T-helper 17 cell (primary cell): ENCODE measurements around the gene KCNG4. TPM values are rescaled to one million over a fixed set of nuclear protein-coding genes. Genes with fewer than 3 reads are reported as not detected.

ENCODE experiments used
- ATAC-seq: fragments of 150-1000 bp; cut with Tn5 transposase; 2 replicates; pipeline ENCODE4 v1.10.0; 2021; ENCODE audit warnings: mild to moderate bottlenecking, moderate library complexity
- DNase-seq, 3 donors: peaks; one replicate each; pipeline versions ENCODE4 v3.0.0 to v3.0.0-alpha.2; 2020 to 2021
- H3K9me3 ChIP-seq: one replicate; pipeline ENCODE4 v1.7.0; 2013; ENCODE audit warnings: low read length, mild to moderate bottlenecking; ENCODE audit not compliant: control insufficient read depth, poor library complexity, severe bottlenecking
- H3K27ac Mint-ChIP-seq: one replicate; pipeline ENCODE4 v1.8.0; 2022; ENCODE audit warnings: mild to moderate bottlenecking, moderate library complexity, mixed read lengths
- H3K27me3 Mint-ChIP-seq: one replicate; pipeline ENCODE4 v1.8.0; 2022; ENCODE audit warnings: mixed read lengths
- H3K36me3 Mint-ChIP-seq: one replicate; pipeline ENCODE4 v1.8.0; 2022; ENCODE audit warnings: low read depth, mixed read lengths
- H3K4me1 Mint-ChIP-seq: one replicate; pipeline ENCODE4 v1.8.0; 2022; ENCODE audit warnings: mild to moderate bottlenecking, mixed read lengths
- H3K4me3 Mint-ChIP-seq: one replicate; pipeline ENCODE4 v1.8.0; 2022; ENCODE audit warnings: mild to moderate bottlenecking, moderate library complexity, mixed read lengths
- total RNA-seq, 4 donors: library from RNA in 2 of 4; stranded (reverse) in 2 of 4; gene quantifications; one replicate each; pipeline ENCODE4 v1.2.3 and lab custom pipeline; 2022 to 2026

KCNG4 gene
- total RNA-seq, 2 donors from 2014 or later: not detected

GRCh38 chr16:84179612-84180320 is 60.0 kb downstream of the KCNG4 start:
- no peak overlapping the region for H3K4me3 Mint-ChIP-seq
- DNase-seq: no peak
- H3K27me3 Mint-ChIP-seq: peaks cover 6% of the 10 kb centered on the region
- H3K9me3 ChIP-seq: no peaks in the 10 kb centered on the region
- H3K36me3 Mint-ChIP-seq: peaks cover 4% of the 10 kb centered on the region
- ATAC-seq: no peak
- H3K27ac Mint-ChIP-seq: no peak overlapping the region
- H3K4me1 Mint-ChIP-seq: peaks cover 9% of the 10 kb centered on the region

GRCh38 chr16:84178892-84179611 is 60.8 kb downstream of the KCNG4 start:
- Mint-ChIP-seq H3K36me3 (no peaks in the 10 kb centered on the region), H3K4me1 (peaks cover 5% of the 10 kb centered on the region), H3K27me3 (peaks cover 10% of the 10 kb centered on the region), H3K4me3 (no peak overlapping the region), H3K27ac (no peak overlapping the region)
- no peak for ATAC-seq
- DNase-seq: no peak
- no peaks in the 10 kb centered on the region for H3K9me3 ChIP-seq

GRCh38 chr16:84178146-84178765 is 61.6 kb downstream of the KCNG4 start:
- DNase-seq (no peak), ATAC-seq (no peak)
- no peak overlapping the region for H3K4me3 Mint-ChIP-seq
- H3K4me1 Mint-ChIP-seq: peaks cover 5% of the 10 kb centered on the region
- H3K9me3 ChIP-seq: no peaks in the 10 kb centered on the region
- no peaks in the 10 kb centered on the region for H3K36me3 Mint-ChIP-seq
- H3K27ac Mint-ChIP-seq: no peak overlapping the region
- H3K27me3 Mint-ChIP-seq: peaks cover 10% of the 10 kb centered on the region

GRCh38 chr16:84177741-84178073 is 62.1 kb downstream of the KCNG4 start:
- H3K4me1 Mint-ChIP-seq: peaks cover 5% of the 10 kb centered on the region
- H3K4me3 Mint-ChIP-seq: no peak overlapping the region
- no peak for ATAC-seq
- H3K27me3 Mint-ChIP-seq: peaks cover 14% of the 10 kb centered on the region
- H3K9me3 ChIP-seq: no peaks in the 10 kb centered on the region
- no peaks in the 10 kb centered on the region for H3K36me3 Mint-ChIP-seq
- DNase-seq: no peak
- H3K27ac Mint-ChIP-seq: no peak overlapping the region

GRCh38 chr16:84176192-84177053 is 63.4 kb downstream of the KCNG4 start:
- Mint-ChIP-seq H3K36me3 (no peaks in the 10 kb centered on the region), H3K4me3 (no peak overlapping the region), H3K27ac (no peak overlapping the region), H3K4me1 (peaks cover 5% of the 10 kb centered on the region), H3K27me3 (peaks cover 16% of the 10 kb centered on the region)
- no peaks in the 10 kb centered on the region for H3K9me3 ChIP-seq
- no peak for DNase-seq
- ATAC-seq: no peak

DNA sequence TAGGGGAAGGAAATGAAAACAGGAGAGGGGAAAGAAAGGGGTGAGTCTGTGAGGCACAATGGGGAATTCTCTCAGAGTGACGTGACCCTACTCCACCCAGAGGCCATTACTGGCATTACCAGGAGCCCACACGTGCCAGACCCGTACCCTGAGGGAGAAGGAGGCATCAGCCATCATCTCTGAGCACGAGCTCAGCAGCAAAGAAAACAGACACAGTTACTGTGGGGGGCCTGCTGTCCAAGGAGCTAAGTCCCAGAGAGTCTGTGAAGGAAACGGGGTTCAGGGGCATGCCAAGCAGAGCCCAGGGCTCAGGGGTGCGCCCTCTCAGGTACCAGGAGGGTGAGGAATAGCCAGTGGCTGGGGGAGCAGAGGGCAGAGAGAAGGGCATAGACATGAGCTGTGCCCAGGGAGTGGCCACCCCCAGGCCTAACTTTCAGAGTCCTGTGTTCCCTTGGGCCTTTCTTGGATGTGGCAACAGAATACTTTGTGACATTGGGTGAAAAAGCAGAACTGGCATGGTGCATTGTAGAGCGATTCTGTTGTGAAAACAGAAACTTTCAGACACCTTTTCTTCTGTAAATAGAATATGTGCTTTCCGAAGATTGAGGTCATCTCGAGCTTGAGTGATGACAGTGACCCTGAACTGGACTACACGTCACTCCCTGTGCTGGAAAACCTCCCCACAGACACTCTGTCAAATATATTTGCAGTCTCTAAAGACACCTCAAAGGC is 64.3 kb downstream of the KCNG4 start:
- no peaks in the 10 kb centered on the region for H3K36me3 Mint-ChIP-seq
- peaks cover 5% of the 10 kb centered on the region for H3K4me1 Mint-ChIP-seq
- H3K27ac Mint-ChIP-seq: no peak overlapping the region
- DNase-seq (peak in 2 of 3 donors; percentile 31 to 37), ATAC-seq (peak; percentile 93)
- peaks cover 16% of the 10 kb centered on the region for H3K27me3 Mint-ChIP-seq
- H3K4me3 Mint-ChIP-seq: no peak overlapping the region
- no peaks in the 10 kb centered on the region for H3K9me3 ChIP-seq

- no peaks in the 10 kb centered on the region for H3K9me3 ChIP-seq
- Mint-ChIP-seq H3K4me3 (no peak overlapping the region), H3K4me1 (peaks cover 5% of the 10 kb centered on the region), H3K27ac (no peak overlapping the region), H3K27me3 (peaks cover 25% of the 10 kb centered on the region), H3K36me3 (peaks cover 2% of the 10 kb centered on the region)
- DNase-seq (no peak), ATAC-seq (no peak)
These were observed 65.4 kb downstream of the KCNG4 start for GRCh38 chr16:84174396-84174795.

DNA sequence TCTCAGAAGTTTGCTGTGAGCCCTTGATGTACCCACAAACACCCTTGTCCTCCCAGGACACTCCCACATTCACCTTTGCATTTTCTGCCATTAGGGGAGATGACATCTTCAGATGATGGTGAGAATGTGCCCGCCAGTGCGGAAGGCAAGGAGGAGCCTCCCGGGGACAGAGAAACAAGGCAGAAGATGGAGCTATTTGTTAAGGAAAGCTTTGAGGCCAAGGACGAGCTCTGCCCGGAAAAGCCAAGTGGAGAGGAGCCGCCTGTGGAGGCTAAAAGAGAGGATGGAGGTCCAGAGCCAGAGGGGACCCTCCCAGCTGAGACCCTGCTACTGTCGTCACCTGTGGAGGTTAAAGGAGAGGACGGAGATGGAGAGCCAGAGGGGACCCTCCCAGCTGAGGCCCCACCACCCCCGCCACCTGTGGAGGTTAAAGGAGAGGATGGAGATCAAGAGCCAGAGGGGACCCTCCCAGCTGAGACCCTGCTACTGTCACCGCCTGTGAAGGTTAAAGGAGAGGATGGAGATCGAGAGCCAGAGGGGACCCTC is 70.0 kb downstream of the KCNG4 start:
- H3K36me3 Mint-ChIP-seq: peaks cover 4% of the 10 kb centered on the region
- H3K27ac Mint-ChIP-seq: no peak overlapping the region
- no peak overlapping the region for H3K4me3 Mint-ChIP-seq
- no peaks in the 10 kb centered on the region for H3K9me3 ChIP-seq
- no peak for ATAC-seq
- H3K4me1 Mint-ChIP-seq: peaks cover 2% of the 10 kb centered on the region
- DNase-seq: no peak
- peaks cover 34% of the 10 kb centered on the region for H3K27me3 Mint-ChIP-seq

Other genes starting within 250 kb of the KCNG4 start
- gene SLC38A8, start 197.2 kb downstream of the KCNG4 start, total RNA-seq: not detected
- 100 to 1,000 TPM in 1 of 2 donors, 10 to 100 TPM in 1; 94.4 to 114 TPM for gene MBTPS1, start 123.1 kb downstream of the KCNG4 start, total RNA-seq
- 10 to 100 TPM; 11.9 to 12.6 TPM for gene HSDL1, start 94.8 kb downstream of the KCNG4 start, total RNA-seq
- not detected for gene DNAAF1, start 94.7 kb downstream of the KCNG4 start, total RNA-seq
- gene TAF1C, start 53.0 kb downstream of the KCNG4 start, total RNA-seq: 10 to 100 TPM; 61.8 to 84.5 TPM
- gene ADAD2, start 48.9 kb downstream of the KCNG4 start, total RNA-seq: not detected
- gene WFDC1, start 54.9 kb upstream of the KCNG4 start, total RNA-seq: not detected
- gene ATP2C2, start 128.5 kb upstream of the KCNG4 start, total RNA-seq: not detected